Stomach (tissue), 4 donors: ENCODE measurements around the gene STARD3.

Source experiments
- CTCF ChIP-seq, 7 experiments: fragments of 450-650 bp in 4 of 7; fragments of 200-600 bp in 3 of 7; sonication (generic) in 3 of 7; IDR thresholded peaks; one replicate each; pipeline ENCODE4 v1.5.1; 2016 to 2019; ENCODE audit warnings: antibody characterized with exemption in 7 of 7, control low read depth in 2 of 7, mild to moderate bottlenecking in 1 of 7
- EP300 ChIP-seq: sonication (generic); formaldehyde crosslinking; IDR thresholded peaks from one replicate; pipeline ENCODE4 v1.6.1; 2017; ENCODE audit warnings: antibody characterized with exemption

GRCh38 chr17:39625198-39625785 lies 11.7 kb upstream of the STARD3 start:
- TF ChIP-seq CTCF (IDR thresholded peaks at IDR 0.05), result no peak
- no peak for TF ChIP-seq EP300
